Astrocyte (in vitro differentiated cells and primary cell): ENCODE data around the gene PCSK4.

Source experiments
- CTCF ChIP-seq: IDR thresholded peaks from 2 replicates; pipeline ENCODE4 v1.5.1; 2011; ENCODE audit warnings: low read depth, mild to moderate bottlenecking, inconsistent platforms, low read length, moderate library complexity; ENCODE audit not compliant: insufficient read depth
- EZH2 ChIP-seq: IDR thresholded peaks from 2 replicates; pipeline ENCODE4 v1.6.1; 2012; ENCODE audit warnings: mild to moderate bottlenecking, low read length, inconsistent platforms; ENCODE audit not compliant: insufficient read depth

GRCh38 chr19:1472231-1473084 is 17.7 kb downstream of the PCSK4 start:
- TF ChIP-seq CTCF (no peak), EZH2 (no peak)
